Osteoblast (primary cell): ENCODE measurements around the gene LINC00237. TPM values are rescaled to one million over a fixed set of nuclear protein-coding genes. Genes with fewer than 3 reads are reported as not detected.

ENCODE experiments used
- DNase-seq: peaks from one replicate; pipeline ENCODE4 v3.0.0; 2011; ENCODE audit warnings: low spot score, mixed read lengths; ENCODE audit not compliant: insufficient read length; ENCODE audit errors: missing footprints
- H2AFZ ChIP-seq: 2 replicates; pipeline ENCODE4 v1.6.0; 2011; ENCODE audit warnings: mild to moderate bottlenecking, low read length
- H3K27ac ChIP-seq: 2 replicates; pipeline ENCODE4 v1.5.1; 2011; ENCODE audit warnings: mild to moderate bottlenecking, low read depth, low read length, moderate library complexity
- H3K27me3 ChIP-seq: 2 replicates; pipeline ENCODE4 v1.6.0; 2012; ENCODE audit warnings: mild to moderate bottlenecking, control low read depth, inconsistent platforms, low read length, moderate library complexity; ENCODE audit not compliant: insufficient read depth
- H3K36me3 ChIP-seq: 2 replicates; pipeline ENCODE4 v1.5.1; 2011; ENCODE audit warnings: mild to moderate bottlenecking, low read length, control low read depth, moderate library complexity; ENCODE audit not compliant: insufficient read depth
- H3K4me1 ChIP-seq: 2 replicates; pipeline ENCODE4 v1.5.1; 2011; ENCODE audit warnings: mild to moderate bottlenecking, low read length, control low read depth, moderate library complexity; ENCODE audit not compliant: insufficient read depth
- H3K4me2 ChIP-seq: 2 replicates; pipeline ENCODE4 v1.6.0; 2011; ENCODE audit warnings: mild to moderate bottlenecking, low read length; ENCODE audit not compliant: insufficient read depth
- H3K4me3 ChIP-seq: fragments of 200-600 bp; sonication (generic); 3 replicates; pipeline ENCODE4 v1.5.1; 2012; ENCODE audit warnings: mild to moderate bottlenecking, low read length, inconsistent platforms; ENCODE audit not compliant: insufficient read depth
- H3K79me2 ChIP-seq: 2 replicates; pipeline ENCODE4 v1.6.0; 2012; ENCODE audit warnings: mild to moderate bottlenecking, low read length, control low read depth, inconsistent platforms; ENCODE audit not compliant: insufficient read depth
- H3K9me3 ChIP-seq: 2 replicates; pipeline ENCODE4 v1.5.1; 2011; ENCODE audit warnings: low read depth, low read length, control low read depth
- H4K20me1 ChIP-seq: 2 replicates; pipeline ENCODE4 v1.6.0; 2012; ENCODE audit warnings: mild to moderate bottlenecking, low read length, control low read depth; ENCODE audit not compliant: insufficient read depth
- total RNA-seq: library from RNA; depleted of rRNA; stranded (reverse); fragments of >200 nt; gene quantifications from 2 replicates; pipeline ENCODE4 v1.2.3, GENCODE V29; 2012
- TF ChIP-seq, protein P1 (sequence below): IDR thresholded peaks from 2 replicates; pipeline ENCODE4 v1.5.1; 2011; ENCODE audit warnings: mild to moderate bottlenecking, low read depth, low read length, moderate library complexity; ENCODE audit errors: extremely low read depth

LINC00237 gene
- total RNA-seq, 1 donor, result not detected

DNA sequence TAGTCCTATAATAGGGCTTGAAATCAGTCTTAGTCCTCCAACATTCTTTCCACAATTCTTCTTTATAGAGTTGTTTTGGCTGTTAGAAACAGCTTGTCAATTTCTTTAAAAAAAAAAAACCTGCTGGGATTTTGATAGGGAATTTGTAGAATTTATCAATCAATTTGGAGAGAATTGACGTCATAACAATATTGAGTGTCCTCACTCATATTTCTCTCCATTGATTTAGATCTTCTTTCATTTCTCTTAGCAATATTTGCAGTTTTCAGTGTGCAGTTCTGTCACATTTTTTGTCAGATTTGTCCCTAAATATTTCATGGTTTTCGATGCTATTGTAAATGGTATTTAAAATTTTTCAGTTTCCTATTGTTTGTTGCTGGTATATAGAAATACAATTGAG, 5.3 kb upstream of the LINC00237 start:
- Histone ChIP-seq H3K4me1 (no peaks in the 10 kb centered on the region), H3K4me2 (no peak overlapping the region), H2AFZ (no peak overlapping the region), H3K4me3 (no peak overlapping the region), H3K79me2 (no peaks in the 10 kb centered on the region), H3K27me3 (peaks cover 29% of the 10 kb centered on the region), H3K9me3 (no peaks in the 10 kb centered on the region), H4K20me1 (no peaks in the 10 kb centered on the region), H3K27ac (no peak overlapping the region), H3K36me3 (no peaks in the 10 kb centered on the region)
- DNase-seq, result no peak
- TF ChIP-seq, protein P1, sequence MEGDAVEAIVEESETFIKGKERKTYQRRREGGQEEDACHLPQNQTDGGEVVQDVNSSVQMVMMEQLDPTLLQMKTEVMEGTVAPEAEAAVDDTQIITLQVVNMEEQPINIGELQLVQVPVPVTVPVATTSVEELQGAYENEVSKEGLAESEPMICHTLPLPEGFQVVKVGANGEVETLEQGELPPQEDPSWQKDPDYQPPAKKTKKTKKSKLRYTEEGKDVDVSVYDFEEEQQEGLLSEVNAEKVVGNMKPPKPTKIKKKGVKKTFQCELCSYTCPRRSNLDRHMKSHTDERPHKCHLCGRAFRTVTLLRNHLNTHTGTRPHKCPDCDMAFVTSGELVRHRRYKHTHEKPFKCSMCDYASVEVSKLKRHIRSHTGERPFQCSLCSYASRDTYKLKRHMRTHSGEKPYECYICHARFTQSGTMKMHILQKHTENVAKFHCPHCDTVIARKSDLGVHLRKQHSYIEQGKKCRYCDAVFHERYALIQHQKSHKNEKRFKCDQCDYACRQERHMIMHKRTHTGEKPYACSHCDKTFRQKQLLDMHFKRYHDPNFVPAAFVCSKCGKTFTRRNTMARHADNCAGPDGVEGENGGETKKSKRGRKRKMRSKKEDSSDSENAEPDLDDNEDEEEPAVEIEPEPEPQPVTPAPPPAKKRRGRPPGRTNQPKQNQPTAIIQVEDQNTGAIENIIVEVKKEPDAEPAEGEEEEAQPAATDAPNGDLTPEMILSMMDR, result no peak

DNA sequence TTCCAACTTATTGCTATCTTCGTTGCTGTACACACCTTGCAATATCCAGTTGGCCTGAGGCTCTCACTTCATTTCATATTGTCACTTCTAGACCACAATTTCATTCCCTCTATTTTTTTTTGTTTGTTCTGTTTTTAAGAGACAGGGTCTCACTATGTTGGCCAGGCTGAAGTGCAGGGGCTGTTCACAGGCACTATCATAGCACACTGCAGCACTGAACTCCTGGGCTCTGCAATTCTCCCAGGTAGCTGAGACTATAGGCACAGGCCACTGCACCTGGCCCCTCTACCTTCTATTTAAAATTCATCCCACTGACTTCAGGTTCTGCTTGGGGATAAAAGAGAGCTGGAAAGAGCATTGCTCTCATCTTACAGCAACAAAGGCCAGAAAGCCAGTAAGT, 4.7 kb upstream of the LINC00237 start:
- Histone ChIP-seq H3K36me3 (no peaks in the 10 kb centered on the region), H3K9me3 (no peaks in the 10 kb centered on the region), H3K79me2 (no peaks in the 10 kb centered on the region), H3K4me1 (no peaks in the 10 kb centered on the region), H3K27me3 (peaks cover 35% of the 10 kb centered on the region), H2AFZ (no peak overlapping the region), H3K4me2 (no peak overlapping the region), H3K4me3 (no peak overlapping the region), H3K27ac (no peak overlapping the region), H4K20me1 (no peaks in the 10 kb centered on the region)
- TF ChIP-seq, protein P1, result no peak
- DNase-seq, result no peak

DNA sequence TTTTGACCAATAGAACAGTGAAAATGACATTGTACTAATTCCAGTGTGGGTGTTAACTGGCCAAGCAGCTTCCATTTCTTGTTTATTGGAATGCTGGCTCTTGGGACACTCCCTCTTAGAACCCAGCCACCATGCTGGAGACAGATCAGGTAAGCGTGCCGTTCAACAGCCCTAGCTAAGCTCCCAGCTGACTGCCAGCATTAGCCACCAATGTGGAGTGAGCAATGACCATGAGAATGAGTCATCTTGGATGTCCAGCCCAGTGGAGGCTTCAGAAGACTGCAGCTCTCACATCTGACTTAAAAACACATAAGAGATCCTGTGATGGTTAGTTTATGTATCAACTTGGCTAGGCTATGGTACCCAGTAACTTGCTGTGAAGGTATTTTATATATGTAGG, 3.0 kb upstream of the LINC00237 start:
- no peaks in the 10 kb centered on the region for H3K9me3 ChIP-seq
- no peaks in the 10 kb centered on the region for H3K4me1 ChIP-seq
- H3K36me3 ChIP-seq, result no peaks in the 10 kb centered on the region
- peaks cover 50% of the 10 kb centered on the region for H3K27me3 ChIP-seq
- no peak overlapping the region for H3K4me3 ChIP-seq
- no peak overlapping the region for H3K27ac ChIP-seq
- TF ChIP-seq, protein P1, result no peak
- H3K79me2 ChIP-seq, result no peaks in the 10 kb centered on the region
- peak; percentile 89 for DNase-seq
- H2AFZ ChIP-seq, result no peak overlapping the region
- no peaks in the 10 kb centered on the region for H4K20me1 ChIP-seq
- no peak overlapping the region for H3K4me2 ChIP-seq

DNA sequence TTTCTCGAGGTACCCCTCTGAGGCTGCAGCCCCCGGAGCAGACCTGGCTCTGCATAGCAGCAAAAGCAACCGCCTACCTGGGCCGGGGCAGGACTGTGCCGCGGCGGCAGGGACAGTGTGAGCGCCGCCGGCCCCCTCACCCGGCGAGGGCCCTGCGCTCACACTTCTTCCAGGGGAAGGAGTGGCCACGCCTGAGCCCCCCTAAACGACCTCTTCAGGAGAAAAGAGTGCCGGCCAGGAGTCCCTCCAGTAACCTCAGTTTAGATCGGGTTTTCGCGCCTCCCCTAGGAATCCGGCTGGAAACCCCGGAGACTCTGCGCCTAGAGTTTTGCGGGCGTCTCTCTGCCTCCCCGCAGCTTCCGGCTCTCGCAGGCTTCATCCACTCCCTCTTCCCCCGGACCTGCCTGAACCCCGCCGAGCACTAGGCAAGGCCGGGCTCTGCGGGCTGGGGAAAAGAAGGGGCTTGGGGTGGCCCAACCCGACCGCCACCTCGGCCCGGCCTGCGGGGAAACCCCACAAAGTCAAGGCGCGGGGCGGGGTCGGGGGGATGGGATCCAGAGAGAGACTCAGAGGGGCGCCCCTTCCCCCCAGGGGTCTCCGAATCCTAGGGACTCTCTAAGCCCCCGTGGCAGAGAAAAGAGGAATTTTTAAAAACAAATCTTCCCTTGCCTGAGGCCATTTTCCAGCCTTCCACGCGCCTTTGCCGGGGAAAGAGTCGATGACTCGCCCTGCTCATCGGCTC, 558 bp downstream of the LINC00237 start:
- peaks cover 77% of the 10 kb centered on the region for H3K27me3 ChIP-seq
- H3K4me1 ChIP-seq, result no peaks in the 10 kb centered on the region
- no peak overlapping the region for H2AFZ ChIP-seq
- TF ChIP-seq, protein P1, result no peak
- peak; percentile 37 for DNase-seq
- no peaks in the 10 kb centered on the region for H3K9me3 ChIP-seq
- no peaks in the 10 kb centered on the region for H3K36me3 ChIP-seq
- H3K27ac ChIP-seq, result no peak overlapping the region
- no peaks in the 10 kb centered on the region for H3K79me2 ChIP-seq
- no peak overlapping the region for H3K4me3 ChIP-seq
- no peaks in the 10 kb centered on the region for H4K20me1 ChIP-seq
- no peak overlapping the region for H3K4me2 ChIP-seq
